GM19043 (cell line): ENCODE results near the gene RASGRP4.
"Not testable (repeated sequence)": the region's sequence is repeated elsewhere in the genome, so short reads cannot be mapped to it uniquely, and the experiment has no call there.

Experiments used
- ATAC-seq: cut with Tn5 transposase; IDR thresholded peaks from one replicate; pipeline ENCODE4 v1.9.1; 2021; ENCODE audit warnings: low read depth; ENCODE audit not compliant: unreplicated experiment

The RASGRP4 gene

GRCh38 chr19:38449518-38449917 lies 23.5 kb upstream of the RASGRP4 start:
- ATAC-seq, result no peak

GRCh38 chr19:38448225-38448624 lies 22.2 kb upstream of the RASGRP4 start:
- ATAC-seq, result no peak

- ATAC-seq, result no peak
These were observed 19.3 kb upstream of the RASGRP4 start for GRCh38 chr19:38445362-38445761.

GRCh38 chr19:38444026-38444425 lies 18.0 kb upstream of the RASGRP4 start:
- ATAC-seq, result no peak

- ATAC-seq, result no peak
These were observed 17.5 kb upstream of the RASGRP4 start for GRCh38 chr19:38443458-38443999.

- ATAC-seq, result no peak
These were observed 16.7 kb upstream of the RASGRP4 start for GRCh38 chr19:38442736-38443135.

GRCh38 chr19:38441657-38442348 lies 15.8 kb upstream of the RASGRP4 start:
- ATAC-seq, result no peak

- no peak for ATAC-seq
These were observed 14.6 kb upstream of the RASGRP4 start for GRCh38 chr19:38440592-38440991.

GRCh38 chr19:38437917-38438316 lies 11.9 kb upstream of the RASGRP4 start:
- ATAC-seq, result no peak

- no peak for ATAC-seq
These were observed 11.3 kb upstream of the RASGRP4 start for GRCh38 chr19:38437295-38437694.

GRCh38 chr19:38434549-38435051 lies 8.6 kb upstream of the RASGRP4 start:
- no peak for ATAC-seq

- ATAC-seq, result no peak
These were observed 7.3 kb upstream of the RASGRP4 start, which contains the start of gene RYR1 for GRCh38 chr19:38433268-38433733. Gene RYR1 (plus strand): TSS chr19:38433691. CDS start chr19:38433830, 139 bp downstream.

GRCh38 chr19:38430931-38431330 lies 4.9 kb upstream of the RASGRP4 start:
- no peak for ATAC-seq

GRCh38 chr19:38429811-38430156 lies 3.8 kb upstream of the RASGRP4 start:
- no peak for ATAC-seq

- no peak for ATAC-seq
These were observed 3.2 kb upstream of the RASGRP4 start for GRCh38 chr19:38429055-38429810.

GRCh38 chr19:38427035-38427677 lies 1.1 kb upstream of the RASGRP4 start:
- ATAC-seq, result not testable (repeated sequence)

GRCh38 chr19:38425222-38425809 lies 703 bp downstream of the RASGRP4 start:
- no peak for ATAC-seq

GRCh38 chr19:38424272-38424671 lies 1.7 kb downstream of the RASGRP4 start:
- ATAC-seq, result no peak

GRCh38 chr19:38422438-38422837 lies 3.6 kb downstream of the RASGRP4 start:
- ATAC-seq, result no peak

- no peak for ATAC-seq
These were observed 4.2 kb downstream of the RASGRP4 start for GRCh38 chr19:38421856-38422255.

GRCh38 chr19:38420935-38421334 lies 5.1 kb downstream of the RASGRP4 start:
- no peak for ATAC-seq
